Upper lobe of left lung (tissue), 6 donors: ENCODE data around the gene GATAD2A. TPM values are rescaled to one million over a fixed set of nuclear protein-coding genes. Genes with fewer than 3 reads are reported as not detected.

Experiments used
- ATAC-seq, 2 donors: fragments of 200-7000 bp; cut with Tn5 transposase; one replicate each; pipeline ENCODE4 v1.9.1; 2022; ENCODE audit warnings: mild to moderate bottlenecking in 2 of 2, moderate library complexity in 2 of 2; ENCODE audit not compliant: low FRiP score in 2 of 2
- DNase-seq, 2 donors: peaks; one replicate each; pipeline ENCODE4 v3.0.0-alpha.2; 2019 to 2020
- H3K27ac ChIP-seq, 4 donors: fragments of 200-600 bp; sonication (generic); one replicate each; pipeline ENCODE4 v1.5.1; 2016 to 2019
- H3K27me3 ChIP-seq, 4 donors: fragments of 200-600 bp; sonication (generic); one replicate each; pipeline ENCODE4 v1.5.1; 2017 to 2019
- H3K36me3 ChIP-seq, 4 donors: fragments of 200-600 bp; sonication (generic); one replicate each; pipeline ENCODE4 v1.5.1; 2016 to 2019
- H3K4me1 ChIP-seq, 4 donors: fragments of 200-600 bp; sonication (generic); one replicate each; pipeline ENCODE4 v1.5.1; 2018 to 2019
- H3K4me3 ChIP-seq, 4 donors: fragments of 200-600 bp; sonication (generic); one replicate each; pipeline ENCODE4 v1.5.1; 2017 to 2019; ENCODE audit warnings: mild to moderate bottlenecking in 2 of 4, moderate library complexity in 1 of 4
- H3K9me3 ChIP-seq, 4 donors: fragments of 200-600 bp; sonication (generic); one replicate each; pipeline ENCODE4 v1.5.1; 2018 to 2019
- CTCF ChIP-seq, 6 experiments: fragments of 450-650 bp in 4 of 6; fragments of 200-600 bp in 2 of 6; sonication (generic) in 2 of 6; IDR thresholded peaks; one replicate each; pipeline ENCODE4 v1.5.1; 2016 to 2019; ENCODE audit warnings: antibody characterized with exemption in 6 of 6
- EP300 ChIP-seq, 4 donors: sonication (generic); formaldehyde crosslinking; IDR thresholded peaks; one replicate each; pipeline ENCODE4 v1.5.1; 2017; ENCODE audit warnings: antibody characterized with exemption in 4 of 4, control low read depth in 2 of 4
- POLR2A ChIP-seq, 4 donors: fragments of 450-650 bp; IDR thresholded peaks; one replicate each; pipeline ENCODE4 v1.5.1; 2016 to 2017; ENCODE audit warnings: antibody characterized with exemption in 4 of 4, mild to moderate bottlenecking in 2 of 4
- POLR2AphosphoS5 ChIP-seq, 2 donors: sonication (generic); formaldehyde crosslinking; IDR thresholded peaks; one replicate each; pipeline ENCODE4 v1.5.1; 2017; ENCODE audit warnings: antibody characterized with exemption in 2 of 2
- WGBS, 2 donors: methylation state at CpG; one replicate each; pipeline ENCODE4 v1.1.5; 2017 to 2018; 5-methylcytosine and 5-hydroxymethylcytosine counted together
- total RNA-seq, 6 donors: library from RNA; depleted of rRNA in 4 of 6; stranded (reverse); fragments of >200 nt in 4 of 6; gene quantifications; one replicate each; pipeline versions ENCODE4 v1.1.0 to v1.2.1, GENCODE V29; 2016 to 2021
- donor health status: DM: no; HTN: no; CAD: no; lungs with moderate emphysema.
- donor health status: DM: no; HTN: yes; CAD: no; lungs with severe emphysema.

GATAD2A gene
- total RNA-seq, 6 donors from 2014 or later, result 60.8 to 182 (median 88.0) TPM

DNA sequence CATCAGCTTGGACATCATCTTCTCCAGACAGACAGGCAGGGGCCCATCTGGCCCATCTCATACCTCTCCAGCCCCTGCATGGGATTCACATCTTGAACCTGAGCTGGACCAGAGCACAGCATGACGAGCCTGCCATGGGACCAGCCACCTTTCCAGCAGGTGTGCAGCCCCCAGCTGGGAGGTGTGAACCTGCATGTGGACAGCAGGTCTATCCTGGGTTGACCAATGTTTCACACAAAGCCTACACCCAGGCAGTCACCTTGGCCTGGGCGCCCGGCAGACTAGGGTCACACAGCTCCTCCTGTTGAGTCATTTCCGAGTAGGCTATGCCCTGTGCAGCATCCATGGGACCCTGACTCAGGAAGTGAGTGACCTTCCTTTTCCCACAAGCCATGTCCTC is 43.4 kb upstream of the GATAD2A start:
- no peaks in the 10 kb centered on the region for H3K27me3 ChIP-seq
- WGBS, 2 donors, result 96% methylated on average over 4 of the region's 4 CpGs; no CpG with 5 or more reads in 1 of the 2 donors
- DNase-seq (no peak), ATAC-seq (no peak)
- H3K9me3 ChIP-seq, result no peaks in the 10 kb centered on the region
- H3K4me3 ChIP-seq, result no peak overlapping the region
- H3K36me3 ChIP-seq, result peaks cover 0 to 10% (median 3%) of the 10 kb centered on the region in 4 donors
- H3K27ac ChIP-seq, result no peak overlapping the region
- TF ChIP-seq POLR2AphosphoS5 (IDR thresholded peaks at IDR 0.05) (no peak), CTCF (IDR thresholded peaks at IDR 0.05) (no peak), POLR2A (IDR thresholded peaks at IDR 0.05) (no peak), EP300 (IDR thresholded peaks at IDR 0.05) (no peak)
- H3K4me1 ChIP-seq, result peaks cover 25 to 39% (median 32%) of the 10 kb centered on the region in 4 donors

DNA sequence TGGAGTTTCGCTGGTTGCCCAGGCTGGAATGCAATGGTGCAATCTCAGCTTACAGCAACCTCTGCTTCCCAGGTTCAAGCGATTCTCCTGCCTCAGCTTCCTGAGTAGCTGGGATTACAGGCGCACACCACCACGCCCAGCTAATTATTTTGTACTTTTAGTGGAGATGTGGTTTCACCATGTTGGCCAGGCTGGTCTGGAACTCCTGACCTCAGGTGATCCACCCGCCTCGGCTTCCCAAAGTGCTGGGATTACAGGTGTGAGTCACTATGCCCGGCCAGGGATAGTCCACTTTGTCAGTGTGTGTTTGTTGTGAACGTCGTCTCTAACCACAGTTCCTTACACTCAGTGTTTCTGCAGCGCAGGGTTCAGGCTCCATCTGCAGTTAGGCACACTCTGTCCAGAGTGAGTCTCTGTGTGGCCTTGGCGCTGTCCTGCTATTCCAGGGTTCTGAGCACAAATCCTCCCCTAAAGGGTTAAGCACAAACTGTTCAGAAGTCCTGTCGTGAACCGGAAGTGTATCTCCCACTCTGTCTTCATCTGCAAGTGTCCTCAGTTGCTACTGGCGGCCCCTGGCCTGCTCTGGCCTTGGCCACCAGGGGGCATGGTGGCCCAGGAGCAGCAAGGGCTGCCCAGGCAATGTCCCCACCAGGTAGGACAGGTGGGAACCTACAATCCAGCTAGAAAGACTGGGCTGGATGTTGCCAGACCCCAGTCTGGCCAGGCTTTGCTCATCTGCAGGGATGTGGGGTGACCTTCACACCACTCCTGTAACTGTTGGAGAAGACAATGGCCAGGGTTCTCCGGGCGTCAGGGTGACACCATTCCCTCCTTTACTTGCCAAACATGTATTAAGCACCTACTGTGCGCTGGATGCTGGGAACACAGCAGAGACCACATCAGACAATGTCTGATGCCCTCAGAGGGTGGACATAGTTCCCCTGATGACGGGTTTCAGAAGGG is 38.8 kb upstream of the GATAD2A start:
- ATAC-seq (peak; percentile 90 to 93), DNase-seq (peak; percentile 89 to 91)
- Histone ChIP-seq H3K4me3 (peak overlapping the region in 1 of 4 donors; percentile 22), H3K9me3 (no peaks in the 10 kb centered on the region), H3K36me3 (no peaks in the 10 kb centered on the region), H3K27me3 (no peaks in the 10 kb centered on the region), H3K4me1 (peaks cover 17 to 33% (median 22%) of the 10 kb centered on the region in 4 donors), H3K27ac (peak overlapping the region in 3 of 4 donors; percentile 23 to 64 (median 45))
- TF ChIP-seq POLR2AphosphoS5 (IDR thresholded peaks at IDR 0.05), result peak in 1 of 2 donors; percentile 52
- TF ChIP-seq POLR2A (IDR thresholded peaks at IDR 0.05), result no peak
- peak; percentile 95 to 98 (median 97) for TF ChIP-seq CTCF (IDR thresholded peaks at IDR 0.05)
- TF ChIP-seq EP300 (IDR thresholded peaks at IDR 0.05), result no peak
- WGBS, 2 donors, result 41 to 49% methylated on average over 16 to 18 of the region's 18 CpGs

GRCh38 chr19:19368087-19368486 is 37.4 kb upstream of the GATAD2A start:
- H3K9me3 ChIP-seq, result no peaks in the 10 kb centered on the region
- TF ChIP-seq CTCF (IDR thresholded peaks at IDR 0.05) (no peak), POLR2AphosphoS5 (IDR thresholded peaks at IDR 0.05) (no peak), EP300 (IDR thresholded peaks at IDR 0.05) (no peak), POLR2A (IDR thresholded peaks at IDR 0.05) (no peak)
- WGBS, 2 donors, result 71 to 92% methylated on average over 1 to 7 of the region's 7 CpGs
- ATAC-seq (no peak), DNase-seq (no peak)
- no peak overlapping the region for H3K4me3 ChIP-seq
- no peaks in the 10 kb centered on the region for H3K27me3 ChIP-seq
- H3K36me3 ChIP-seq, result no peaks in the 10 kb centered on the region
- no peak overlapping the region for H3K27ac ChIP-seq
- peaks cover 25 to 47% (median 34%) of the 10 kb centered on the region in 4 donors for H3K4me1 ChIP-seq

DNA sequence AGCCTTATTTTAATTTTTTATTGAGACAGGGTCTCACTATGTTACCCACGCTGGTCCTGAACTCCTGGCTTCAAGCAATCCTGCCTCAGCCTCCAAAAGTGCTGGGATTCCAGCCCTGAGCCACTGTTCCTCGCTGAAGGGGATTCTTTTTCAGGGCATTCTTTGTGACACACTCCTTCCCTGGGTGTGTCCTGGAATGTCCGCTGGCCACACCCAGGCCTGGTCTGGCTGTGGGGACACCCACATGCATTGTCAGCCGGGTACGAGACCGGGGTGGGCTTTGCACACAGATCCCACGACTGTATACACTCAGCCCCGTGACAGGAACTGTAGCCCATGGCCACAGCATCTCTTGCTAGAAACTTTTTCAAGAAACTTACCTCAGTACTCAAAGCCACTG is 34.4 kb upstream of the GATAD2A start:
- no peak overlapping the region for H3K4me3 ChIP-seq
- DNase-seq, result no peak
- no peaks in the 10 kb centered on the region for H3K27me3 ChIP-seq
- no peaks in the 10 kb centered on the region for H3K36me3 ChIP-seq
- WGBS, 2 donors, result 53 to 62% methylated on average over 8 of the region's 8 CpGs
- H3K9me3 ChIP-seq, result no peaks in the 10 kb centered on the region
- H3K27ac ChIP-seq, result peak overlapping the region in 3 of 4 donors; percentile 36 to 90 (median 89)
- no peak for ATAC-seq
- TF ChIP-seq POLR2AphosphoS5 (IDR thresholded peaks at IDR 0.05), result peak in 1 of 2 donors; percentile 7
- no peak for TF ChIP-seq CTCF (IDR thresholded peaks at IDR 0.05)
- peak in 1 of 4 donors; percentile 8 for TF ChIP-seq EP300 (IDR thresholded peaks at IDR 0.05)
- TF ChIP-seq POLR2A (IDR thresholded peaks at IDR 0.05), result no peak
- peaks cover 34 to 52% (median 36%) of the 10 kb centered on the region in 4 donors for H3K4me1 ChIP-seq
